Fibroblast of the aortic adventitia (primary cell): ENCODE measurements around the gene ZMAT5. TPM values are rescaled to one million over a fixed set of nuclear protein-coding genes. Genes with fewer than 3 reads are reported as not detected.

Experiments
- DNase-seq: peaks from one replicate; pipeline ENCODE4 v3.0.0-alpha.2; 2010; ENCODE audit warnings: low read depth
- H3K4me3 ChIP-seq: 2 replicates; pipeline ENCODE4 v1.5.1; 2011; ENCODE audit warnings: low read depth, mild to moderate bottlenecking, control low read depth, low read length, moderate library complexity
- total RNA-seq: library from RNA; depleted of rRNA; stranded (reverse); fragments of >200 nt; gene quantifications from 2 replicates; pipeline ENCODE4 v1.2.3, GENCODE V29; 2012; ENCODE audit warnings: low replicate concordance
- TF ChIP-seq, protein P1 (sequence below): IDR thresholded peaks from 2 replicates; pipeline ENCODE4 v1.5.1; 2011; ENCODE audit warnings: mild to moderate bottlenecking, low read length, control low read depth, inconsistent platforms; ENCODE audit not compliant: insufficient read depth

The ZMAT5 gene
- total RNA-seq, 1 donor, result 17.2 TPM

DNA sequence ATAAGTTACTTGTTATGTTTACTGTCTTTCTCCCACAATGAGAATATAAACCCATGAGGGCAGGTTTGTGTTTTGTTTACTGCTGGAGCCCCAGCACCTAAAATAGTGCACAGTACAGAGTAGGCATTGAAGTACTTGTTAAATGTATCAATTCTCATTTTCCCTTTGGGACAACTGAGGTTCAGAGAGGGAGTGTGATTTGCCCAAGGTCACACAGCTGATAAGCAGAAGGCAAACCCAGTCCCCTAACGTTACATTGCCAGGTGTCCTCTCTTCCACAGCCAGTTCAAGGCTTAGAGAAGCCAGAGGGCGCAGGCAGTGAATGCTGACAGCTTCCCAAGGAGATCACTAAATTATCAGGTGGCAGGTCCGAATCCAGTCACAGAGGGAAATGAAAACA, 16.8 kb downstream of the ZMAT5 start:
- no peak for DNase-seq
- no peak overlapping the region for H3K4me3 ChIP-seq
- TF ChIP-seq, protein P1, sequence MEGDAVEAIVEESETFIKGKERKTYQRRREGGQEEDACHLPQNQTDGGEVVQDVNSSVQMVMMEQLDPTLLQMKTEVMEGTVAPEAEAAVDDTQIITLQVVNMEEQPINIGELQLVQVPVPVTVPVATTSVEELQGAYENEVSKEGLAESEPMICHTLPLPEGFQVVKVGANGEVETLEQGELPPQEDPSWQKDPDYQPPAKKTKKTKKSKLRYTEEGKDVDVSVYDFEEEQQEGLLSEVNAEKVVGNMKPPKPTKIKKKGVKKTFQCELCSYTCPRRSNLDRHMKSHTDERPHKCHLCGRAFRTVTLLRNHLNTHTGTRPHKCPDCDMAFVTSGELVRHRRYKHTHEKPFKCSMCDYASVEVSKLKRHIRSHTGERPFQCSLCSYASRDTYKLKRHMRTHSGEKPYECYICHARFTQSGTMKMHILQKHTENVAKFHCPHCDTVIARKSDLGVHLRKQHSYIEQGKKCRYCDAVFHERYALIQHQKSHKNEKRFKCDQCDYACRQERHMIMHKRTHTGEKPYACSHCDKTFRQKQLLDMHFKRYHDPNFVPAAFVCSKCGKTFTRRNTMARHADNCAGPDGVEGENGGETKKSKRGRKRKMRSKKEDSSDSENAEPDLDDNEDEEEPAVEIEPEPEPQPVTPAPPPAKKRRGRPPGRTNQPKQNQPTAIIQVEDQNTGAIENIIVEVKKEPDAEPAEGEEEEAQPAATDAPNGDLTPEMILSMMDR, result no peak

DNA sequence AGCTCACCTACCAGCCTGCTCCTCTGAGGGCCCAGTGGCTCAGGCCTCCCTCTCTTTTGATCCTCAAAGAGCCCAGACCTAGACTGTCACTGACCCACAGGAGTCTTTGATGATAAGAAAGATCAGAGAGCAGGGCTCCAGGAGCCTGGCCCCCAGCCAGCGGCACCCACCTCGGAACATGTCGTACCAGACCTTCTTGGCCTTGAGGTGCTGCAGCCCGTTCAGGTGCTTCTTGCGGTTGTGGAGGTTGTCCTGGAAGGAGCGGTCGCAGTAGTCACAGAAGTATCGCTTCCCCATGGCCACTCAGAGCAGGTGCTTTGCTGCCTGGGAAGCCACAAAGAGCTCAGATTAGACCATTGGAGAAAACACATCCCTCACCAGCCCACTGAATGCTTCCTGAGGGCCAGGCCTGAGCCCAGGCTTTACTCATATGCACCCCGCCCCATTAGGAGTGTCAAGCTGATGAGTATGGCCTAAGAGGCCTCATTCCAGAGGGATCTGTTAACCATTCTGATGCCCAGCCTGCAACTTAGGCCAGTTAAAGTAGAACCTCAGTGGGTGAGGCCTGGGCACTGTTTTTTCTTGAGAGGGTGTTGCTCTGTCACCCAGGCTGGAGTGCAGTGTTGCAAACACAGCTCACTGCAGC, 18.4 kb downstream of the ZMAT5 start:
- DNase-seq, result no peak
- H3K4me3 ChIP-seq, result no peak overlapping the region
- TF ChIP-seq, protein P1, result no peak

DNA sequence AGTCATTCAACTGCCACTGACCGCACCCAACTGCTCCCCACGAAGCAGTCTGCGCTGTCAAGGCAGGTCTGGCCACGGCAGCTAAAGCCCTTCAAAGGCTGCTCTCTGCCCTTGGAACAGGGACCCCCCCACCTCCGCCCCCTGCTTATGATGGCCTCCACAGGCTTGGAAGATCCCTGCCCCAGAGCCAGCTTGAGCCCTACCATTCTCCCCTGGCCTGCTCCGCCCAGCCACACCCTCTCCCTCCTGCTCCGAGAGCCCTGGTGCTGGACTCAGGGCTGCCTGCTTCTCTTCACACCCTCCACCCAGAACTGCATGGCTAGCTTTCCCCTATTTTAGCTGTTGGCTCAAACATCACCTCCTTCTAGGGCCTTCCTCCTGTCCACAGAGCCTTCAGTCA, 19.0 kb downstream of the ZMAT5 start:
- H3K4me3 ChIP-seq, result no peak overlapping the region
- TF ChIP-seq, protein P1, result no peak
- no peak for DNase-seq

DNA sequence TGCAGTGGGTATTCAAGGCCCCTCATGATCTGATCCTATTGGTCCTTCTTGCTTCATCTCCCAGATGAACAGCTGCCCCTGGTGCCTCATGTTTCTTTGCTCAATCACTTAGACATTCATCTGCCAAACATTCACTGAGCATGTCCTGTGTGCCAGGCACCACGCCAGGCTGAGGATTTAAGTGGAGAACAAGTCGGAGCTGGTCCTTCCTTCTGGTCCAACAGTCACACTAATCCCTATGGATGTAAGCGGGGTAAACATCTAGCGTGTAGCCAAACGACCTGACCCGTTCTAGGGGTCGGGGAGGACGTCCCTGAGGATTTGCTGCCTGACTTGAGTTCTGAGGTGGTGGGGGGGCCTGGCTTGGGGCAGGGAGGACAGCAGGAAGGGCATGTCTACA, 21.9 kb downstream of the ZMAT5 start:
- TF ChIP-seq, protein P1, result no peak
- H3K4me3 ChIP-seq, result no peak overlapping the region
- DNase-seq, result no peak

DNA sequence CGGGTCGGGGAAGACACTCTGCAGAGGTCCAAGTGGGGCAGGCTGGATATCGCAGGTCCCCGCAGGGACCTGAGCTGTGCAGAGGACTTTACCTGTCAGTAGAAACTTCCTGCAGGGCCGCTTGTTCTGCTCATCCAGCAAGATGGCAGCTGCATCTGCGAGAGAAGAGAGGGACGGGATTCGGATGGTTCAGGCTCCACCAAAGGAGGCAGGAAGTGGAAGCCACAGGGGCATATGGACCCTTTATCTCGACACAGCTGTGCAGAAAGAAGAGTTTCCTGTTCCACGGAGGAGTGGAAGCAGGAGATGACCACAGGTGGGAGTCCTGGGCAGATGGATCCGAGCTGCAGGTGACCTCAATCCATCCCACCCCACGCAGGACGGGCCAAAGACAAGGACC, 24.5 kb downstream of the ZMAT5 start:
- H3K4me3 ChIP-seq, result no peak overlapping the region
- DNase-seq, result no peak
- TF ChIP-seq, protein P1, result no peak

DNA sequence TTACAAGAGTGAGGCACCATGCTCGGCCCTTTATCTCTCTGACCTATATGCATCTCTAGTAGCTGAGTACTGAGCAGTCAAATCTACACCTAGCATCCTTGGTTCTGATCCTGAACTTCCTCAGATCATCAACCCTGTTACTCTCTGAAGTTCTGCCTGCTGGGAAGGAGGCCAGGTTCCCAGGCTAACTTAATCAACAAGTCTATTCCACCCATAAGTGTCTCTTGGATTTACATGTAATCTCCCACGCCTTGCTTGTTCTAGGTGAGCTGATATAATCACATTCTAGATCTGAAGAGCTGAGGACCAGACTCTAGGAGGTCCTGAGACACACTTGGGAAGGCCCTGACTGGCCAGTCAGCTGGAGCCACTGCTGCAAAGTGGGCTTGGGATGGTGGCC, 24.9 kb downstream of the ZMAT5 start:
- no peak for DNase-seq
- TF ChIP-seq, protein P1, result no peak
- H3K4me3 ChIP-seq, result no peak overlapping the region

DNA sequence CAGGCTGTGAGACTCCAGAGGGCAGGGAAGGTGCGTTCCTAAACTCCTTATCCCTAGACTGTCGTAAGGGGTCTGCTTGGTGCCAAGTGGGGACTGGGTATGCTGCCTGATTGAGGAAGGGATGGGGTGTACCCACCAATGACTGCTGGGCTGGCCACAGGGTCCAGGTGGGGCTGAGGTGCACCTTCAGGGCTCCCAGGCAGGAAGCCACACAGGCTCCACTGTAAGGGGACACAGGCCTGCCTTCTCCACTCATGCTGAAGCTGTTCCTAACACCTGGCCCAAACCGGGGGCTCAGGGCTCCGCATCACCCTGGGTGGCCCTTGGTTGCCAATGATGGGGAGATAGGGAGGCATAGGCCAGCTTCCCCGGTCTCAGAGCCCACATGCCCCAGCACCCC, 26.6 kb downstream of the ZMAT5 start:
- TF ChIP-seq, protein P1, result no peak
- no peak overlapping the region for H3K4me3 ChIP-seq
- DNase-seq, result no peak
